Subcutaneous adipose tissue (tissue), 4 donors: ENCODE measurements around the gene RTL10. TPM values are rescaled to one million over a fixed set of nuclear protein-coding genes. Genes with fewer than 3 reads are reported as not detected.

ENCODE experiments used
- total RNA-seq, 4 donors: library from RNA; depleted of rRNA; stranded (reverse); fragments of >200 nt; gene quantifications; one replicate each; pipeline ENCODE4 v1.1.0, GENCODE V29; 2016
- TF ChIP-seq, protein P1 (sequence below): fragments of 450-650 bp; IDR thresholded peaks from one replicate; pipeline ENCODE4 v1.5.1; 2016; ENCODE audit warnings: low read depth, mild to moderate bottlenecking, control low read depth, antibody characterized with exemption, moderate library complexity

The RTL10 gene
- total RNA-seq, 4 donors from 2014 or later: 4.1 to 11.9 (median 6.7) TPM

DNA sequence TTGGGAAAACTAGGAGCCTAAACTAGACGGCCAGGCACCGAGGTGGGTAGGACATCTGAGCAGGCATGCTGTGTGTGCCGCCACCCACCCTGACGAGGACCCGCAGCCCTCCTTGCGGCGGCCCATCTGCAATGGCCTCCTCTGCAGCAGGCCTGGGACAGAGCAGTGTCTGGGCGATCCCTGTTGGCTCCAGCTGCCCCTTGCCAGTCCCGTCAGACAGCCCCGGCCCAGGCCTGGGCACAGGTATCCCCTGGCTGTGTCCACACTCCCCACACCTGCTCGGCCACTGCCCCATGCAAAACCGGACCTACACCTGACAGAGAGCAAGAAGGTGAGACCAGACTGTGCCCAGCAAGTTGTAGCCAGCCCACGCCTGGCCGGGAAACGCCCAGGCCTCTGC, 38.7 kb upstream of the RTL10 start:
- TF ChIP-seq, protein P1, sequence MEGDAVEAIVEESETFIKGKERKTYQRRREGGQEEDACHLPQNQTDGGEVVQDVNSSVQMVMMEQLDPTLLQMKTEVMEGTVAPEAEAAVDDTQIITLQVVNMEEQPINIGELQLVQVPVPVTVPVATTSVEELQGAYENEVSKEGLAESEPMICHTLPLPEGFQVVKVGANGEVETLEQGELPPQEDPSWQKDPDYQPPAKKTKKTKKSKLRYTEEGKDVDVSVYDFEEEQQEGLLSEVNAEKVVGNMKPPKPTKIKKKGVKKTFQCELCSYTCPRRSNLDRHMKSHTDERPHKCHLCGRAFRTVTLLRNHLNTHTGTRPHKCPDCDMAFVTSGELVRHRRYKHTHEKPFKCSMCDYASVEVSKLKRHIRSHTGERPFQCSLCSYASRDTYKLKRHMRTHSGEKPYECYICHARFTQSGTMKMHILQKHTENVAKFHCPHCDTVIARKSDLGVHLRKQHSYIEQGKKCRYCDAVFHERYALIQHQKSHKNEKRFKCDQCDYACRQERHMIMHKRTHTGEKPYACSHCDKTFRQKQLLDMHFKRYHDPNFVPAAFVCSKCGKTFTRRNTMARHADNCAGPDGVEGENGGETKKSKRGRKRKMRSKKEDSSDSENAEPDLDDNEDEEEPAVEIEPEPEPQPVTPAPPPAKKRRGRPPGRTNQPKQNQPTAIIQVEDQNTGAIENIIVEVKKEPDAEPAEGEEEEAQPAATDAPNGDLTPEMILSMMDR: no peak

DNA sequence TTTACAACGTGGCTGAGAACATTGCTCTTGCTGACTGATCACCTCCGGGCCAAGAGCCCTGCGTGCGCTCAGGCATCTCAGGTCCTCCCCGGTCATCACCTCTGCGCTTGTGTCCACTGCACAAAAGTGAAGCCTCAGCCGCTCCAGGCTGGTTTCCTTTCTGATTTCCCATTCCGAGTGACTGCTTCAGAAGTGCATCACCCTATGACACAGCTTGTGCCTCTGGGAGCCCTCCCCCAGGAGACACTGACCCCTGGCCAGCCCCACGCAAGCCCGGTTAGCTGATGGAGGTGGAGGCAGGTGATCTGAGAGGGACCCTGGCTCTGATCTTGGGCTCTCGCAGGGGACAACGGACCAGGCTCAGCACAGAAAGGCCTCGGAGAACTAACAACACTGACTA, 38.3 kb upstream of the RTL10 start:
- TF ChIP-seq, protein P1: no peak

DNA sequence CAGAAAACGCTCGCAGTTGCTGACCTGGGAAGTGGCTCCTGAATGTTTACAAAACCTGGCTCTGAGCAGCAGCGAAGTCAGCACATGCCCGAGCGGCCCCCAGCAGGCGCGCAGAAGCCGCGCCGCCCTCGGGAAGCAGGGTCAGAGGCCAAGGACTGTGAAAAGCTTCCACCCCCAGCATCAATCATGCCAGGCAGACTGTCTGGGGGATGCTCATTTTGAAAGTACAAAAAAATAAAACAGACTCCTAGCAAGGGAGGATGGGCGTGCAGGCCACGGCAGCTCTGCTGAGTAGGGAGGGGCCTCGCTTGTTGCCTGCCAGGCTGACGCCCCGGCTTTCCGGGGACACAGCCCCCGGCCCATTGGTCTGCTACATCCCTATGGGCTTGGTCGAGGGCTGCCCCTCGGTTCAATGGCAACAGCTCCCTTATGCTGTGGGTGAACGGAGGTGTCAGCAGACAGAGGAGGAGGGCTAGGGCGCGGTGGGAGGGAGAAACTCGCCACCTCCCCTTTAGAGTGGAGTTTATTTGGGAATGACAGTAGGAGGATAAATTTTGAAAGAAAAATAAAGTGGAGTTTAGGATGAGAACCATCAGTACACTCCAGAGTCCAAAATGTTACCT, 37.7 kb upstream of the RTL10 start:
- TF ChIP-seq, protein P1: no peak

DNA sequence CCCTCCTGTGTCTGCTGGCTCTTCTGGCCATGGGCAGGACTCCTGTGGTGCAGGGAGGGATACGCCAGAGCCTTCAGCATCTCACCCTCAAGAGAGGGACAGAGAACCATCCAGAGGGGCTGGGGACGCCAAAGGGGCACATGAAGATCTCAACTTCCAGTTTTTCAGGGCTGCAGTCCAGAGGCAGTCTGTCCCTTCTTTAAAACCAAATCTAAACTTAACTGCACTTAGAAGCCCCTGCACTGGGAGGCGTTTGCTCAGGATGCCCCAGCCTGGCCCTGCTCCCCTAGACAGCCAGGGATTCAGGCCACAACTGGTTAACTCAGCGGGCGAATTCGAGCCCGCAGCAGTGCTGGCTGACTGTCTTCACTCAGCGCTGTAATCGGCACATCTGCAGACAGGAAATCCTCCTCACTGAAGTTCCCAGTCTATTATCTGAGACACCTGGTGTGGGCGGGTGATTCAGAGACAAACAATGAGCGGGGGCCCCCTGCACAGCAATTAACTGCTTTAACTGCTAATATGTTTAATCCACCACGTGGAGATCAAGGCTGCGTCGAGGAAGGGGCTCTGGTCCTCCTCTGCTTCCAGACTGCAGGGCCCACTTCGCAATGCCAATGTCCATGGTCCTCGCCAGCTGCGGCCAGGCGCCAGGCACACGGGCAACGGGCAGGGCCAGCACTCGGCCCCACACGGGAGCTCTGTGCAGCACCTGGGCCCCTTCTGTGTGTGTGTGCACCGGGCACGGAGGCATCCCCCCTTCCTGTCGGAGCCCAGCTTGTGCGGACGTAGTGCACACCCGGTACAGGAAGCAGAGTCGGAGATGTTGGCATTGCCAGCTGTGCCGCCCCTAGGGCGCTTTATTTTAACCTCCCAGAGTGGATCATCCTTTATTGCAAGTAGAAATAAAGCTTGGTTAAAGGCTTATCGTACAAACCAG, 36.9 kb upstream of the RTL10 start:
- TF ChIP-seq, protein P1: no peak

DNA sequence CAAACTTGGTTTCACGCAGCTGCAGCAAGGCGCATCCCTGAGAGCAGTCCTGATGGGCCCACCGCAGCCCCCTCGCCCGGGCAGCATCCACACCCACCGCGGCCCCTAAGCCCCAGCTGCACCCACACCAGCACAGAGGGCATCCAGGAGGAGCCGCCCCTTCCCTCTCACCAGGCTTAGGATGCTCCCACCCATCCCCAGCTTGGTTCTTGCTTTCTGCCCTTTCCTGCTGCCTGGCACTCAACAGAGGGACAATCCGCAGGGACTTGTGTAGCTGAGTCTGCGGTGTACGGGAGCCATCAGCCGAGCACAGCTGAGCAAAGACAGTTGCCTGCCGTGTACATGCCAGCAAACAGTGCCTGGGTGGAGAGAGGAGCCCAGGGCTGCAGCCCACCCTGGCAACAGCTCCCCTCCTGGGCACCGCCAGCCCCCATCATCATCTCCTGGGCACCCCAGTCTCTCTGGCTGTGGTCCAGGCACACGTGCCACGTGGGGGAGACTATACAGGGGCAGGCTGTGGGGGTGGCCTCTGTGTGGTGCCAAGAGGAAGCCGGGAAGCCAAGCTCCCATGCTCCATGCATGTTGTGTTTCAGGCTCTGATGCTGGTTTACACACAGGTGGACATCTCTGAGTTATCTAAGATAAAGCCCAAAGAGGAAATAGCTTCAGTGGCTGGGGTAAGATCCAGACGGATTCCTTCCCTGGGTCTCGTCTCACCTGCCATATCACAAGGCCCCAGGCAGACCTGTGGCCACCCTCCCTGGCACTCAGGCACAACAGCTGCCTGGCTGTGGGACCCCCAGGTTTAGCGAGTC, 36.0 kb upstream of the RTL10 start:
- TF ChIP-seq, protein P1: no peak

DNA sequence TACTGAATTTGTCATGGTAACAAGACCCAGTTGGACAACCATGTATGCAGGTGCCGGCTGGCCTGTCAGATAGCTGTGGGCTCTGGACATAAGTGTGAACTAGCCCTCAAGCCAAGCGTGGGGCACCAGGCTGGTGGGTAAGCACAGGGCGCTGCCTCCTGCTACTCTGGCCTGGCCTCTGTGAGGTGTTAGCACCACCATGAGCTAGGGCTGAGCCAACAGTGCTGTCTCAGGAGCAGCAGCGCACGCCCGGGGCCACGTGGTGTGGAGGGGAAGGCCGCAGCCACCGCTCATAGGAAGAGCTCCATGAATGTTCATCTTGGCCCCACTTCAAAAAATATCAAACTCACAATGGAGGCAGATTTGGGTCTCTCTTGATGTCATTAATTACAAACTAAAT, 35.3 kb upstream of the RTL10 start:
- TF ChIP-seq, protein P1: no peak
